OCI-LY1 (cell line): ENCODE measurements around the gene SLC16A4.
"Not testable (repeated sequence)": the region's sequence is repeated elsewhere in the genome, so short reads cannot be mapped to it uniquely, and the experiment has no call there.

Experiments used
- EZH2 ChIP-seq: fragments of 200-600 bp; sonication (generic), shearing (Covaris generic); IDR thresholded peaks from 2 replicates; pipeline ENCODE4 v1.8.0; 2017; ENCODE audit warnings: borderline replicate concordance, mixed run types, mild to moderate bottlenecking, antibody characterized with exemption, low read length, moderate library complexity, mixed read lengths
- TF ChIP-seq, protein P1 (sequence below): fragments of 200-600 bp; sonication (generic), shearing (Covaris generic); IDR thresholded peaks from 2 replicates; pipeline ENCODE4 v1.5.1; 2017; ENCODE audit warnings: mild to moderate bottlenecking, antibody characterized with exemption, low read length, moderate library complexity, mixed read lengths

DNA sequence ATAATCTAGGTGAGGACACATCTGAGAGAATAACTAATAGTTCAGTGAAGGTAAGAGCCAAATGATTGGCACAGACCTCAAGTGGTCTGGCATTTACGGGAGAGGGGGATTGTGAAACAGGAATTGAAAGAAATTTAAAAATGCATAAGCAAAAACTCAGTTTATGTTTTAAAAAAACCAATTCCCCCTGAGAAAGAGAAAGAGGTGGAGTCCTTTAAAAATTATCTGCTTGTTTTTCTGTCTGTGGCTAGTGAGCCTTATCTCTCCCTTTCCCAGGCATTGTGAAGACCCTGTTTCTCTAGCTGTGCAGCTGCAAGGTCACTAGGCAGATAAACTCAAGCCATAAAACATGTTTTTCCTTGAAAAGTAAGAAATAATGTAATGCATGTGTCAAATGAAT, 22.2 kb upstream of the SLC16A4 start:
- TF ChIP-seq, protein P1, sequence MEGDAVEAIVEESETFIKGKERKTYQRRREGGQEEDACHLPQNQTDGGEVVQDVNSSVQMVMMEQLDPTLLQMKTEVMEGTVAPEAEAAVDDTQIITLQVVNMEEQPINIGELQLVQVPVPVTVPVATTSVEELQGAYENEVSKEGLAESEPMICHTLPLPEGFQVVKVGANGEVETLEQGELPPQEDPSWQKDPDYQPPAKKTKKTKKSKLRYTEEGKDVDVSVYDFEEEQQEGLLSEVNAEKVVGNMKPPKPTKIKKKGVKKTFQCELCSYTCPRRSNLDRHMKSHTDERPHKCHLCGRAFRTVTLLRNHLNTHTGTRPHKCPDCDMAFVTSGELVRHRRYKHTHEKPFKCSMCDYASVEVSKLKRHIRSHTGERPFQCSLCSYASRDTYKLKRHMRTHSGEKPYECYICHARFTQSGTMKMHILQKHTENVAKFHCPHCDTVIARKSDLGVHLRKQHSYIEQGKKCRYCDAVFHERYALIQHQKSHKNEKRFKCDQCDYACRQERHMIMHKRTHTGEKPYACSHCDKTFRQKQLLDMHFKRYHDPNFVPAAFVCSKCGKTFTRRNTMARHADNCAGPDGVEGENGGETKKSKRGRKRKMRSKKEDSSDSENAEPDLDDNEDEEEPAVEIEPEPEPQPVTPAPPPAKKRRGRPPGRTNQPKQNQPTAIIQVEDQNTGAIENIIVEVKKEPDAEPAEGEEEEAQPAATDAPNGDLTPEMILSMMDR = not testable (repeated sequence)
- TF ChIP-seq EZH2 = not testable (repeated sequence)
